ENCODE results near the gene C8A. TPM values are rescaled to one million over a fixed set of nuclear protein-coding genes. Genes with fewer than 3 reads are reported as not detected.

The C8A gene
- total RNA-seq, 1 experiment from 2014 or later = not detected

DNA sequence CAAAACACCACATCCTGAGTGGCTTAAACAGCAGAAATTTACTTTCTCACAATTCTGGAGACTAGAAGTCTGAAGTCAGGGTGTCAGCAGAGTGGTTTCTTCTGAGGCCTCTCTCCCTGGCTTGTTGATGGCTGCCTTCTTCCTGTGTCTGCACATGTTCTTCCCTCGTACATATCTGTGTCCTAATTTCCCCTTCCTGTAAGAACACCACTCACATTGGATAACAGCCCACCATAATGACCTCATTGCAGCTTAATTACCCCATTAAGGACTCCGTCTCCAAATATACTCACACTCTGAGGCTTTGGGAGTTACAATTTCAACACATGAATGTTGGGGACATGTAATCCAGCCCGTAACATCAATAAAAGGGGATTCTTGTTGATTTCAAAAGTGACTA lies 23.4 kb downstream of the C8A start:
- Histone ChIP-seq H3K9ac (ENCODE audit: low read length) (no peak overlapping the region), H3K27ac (ENCODE audit: low read length) (no peak overlapping the region), H3K4me2 (ENCODE audit: low read depth, low read length, poor library complexity, severe bottlenecking) (no peak overlapping the region), H3K9me2 (replicated peaks; ENCODE audit: insufficient read depth, low read length) (no peaks in the 10 kb centered on the region), H4K20me1 (ENCODE audit: insufficient read depth, low read depth, low read length) (no peaks in the 10 kb centered on the region), H3K4me3 (ENCODE audit: low read length) (no peak overlapping the region), H3K4me1 (ENCODE audit: low read length) (no peaks in the 10 kb centered on the region), H3K79me2 (ENCODE audit: low read length) (no peaks in the 10 kb centered on the region), H3K36me3 (ENCODE audit: insufficient read depth, low read length) (no peaks in the 10 kb centered on the region), H3K9me3 (ENCODE audit: low read length) (no peaks in the 10 kb centered on the region), H3K27me3 (ENCODE audit: low read length) (no peaks in the 10 kb centered on the region), H2AFZ (ENCODE audit: low read length) (no peak overlapping the region)
- no peak for DNase-seq

GRCh38 chr1:56880774-56881173 lies 26.2 kb downstream of the C8A start:
- no peak overlapping the region for H3K9ac ChIP-seq (ENCODE audit: low read length)
- no peaks in the 10 kb centered on the region for H3K4me1 ChIP-seq (ENCODE audit: low read length)
- no peak for DNase-seq
- H3K9me3 ChIP-seq (ENCODE audit: low read length) = no peaks in the 10 kb centered on the region
- no peaks in the 10 kb centered on the region for H3K9me2 ChIP-seq (replicated peaks; ENCODE audit: insufficient read depth, low read length)
- H4K20me1 ChIP-seq (ENCODE audit: insufficient read depth, low read depth, low read length) = no peaks in the 10 kb centered on the region
- H3K4me2 ChIP-seq (ENCODE audit: low read depth, low read length, poor library complexity, severe bottlenecking) = no peak overlapping the region
- no peak overlapping the region for H2AFZ ChIP-seq (ENCODE audit: low read length)
- no peaks in the 10 kb centered on the region for H3K27me3 ChIP-seq (ENCODE audit: low read length)
- H3K4me3 ChIP-seq (ENCODE audit: low read length) = no peak overlapping the region
- H3K27ac ChIP-seq (ENCODE audit: low read length) = no peak overlapping the region
- no peaks in the 10 kb centered on the region for H3K79me2 ChIP-seq (ENCODE audit: low read length)
- no peaks in the 10 kb centered on the region for H3K36me3 ChIP-seq (ENCODE audit: insufficient read depth, low read length)

GRCh38 chr1:56881417-56881816 lies 26.8 kb downstream of the C8A start:
- Histone ChIP-seq H3K27ac (ENCODE audit: low read length) (no peak overlapping the region), H3K36me3 (ENCODE audit: insufficient read depth, low read length) (no peaks in the 10 kb centered on the region), H3K4me3 (ENCODE audit: low read length) (no peak overlapping the region), H3K4me2 (ENCODE audit: low read depth, low read length, poor library complexity, severe bottlenecking) (no peak overlapping the region), H3K27me3 (ENCODE audit: low read length) (no peaks in the 10 kb centered on the region), H3K79me2 (ENCODE audit: low read length) (no peaks in the 10 kb centered on the region), H3K9me3 (ENCODE audit: low read length) (no peaks in the 10 kb centered on the region), H4K20me1 (ENCODE audit: insufficient read depth, low read depth, low read length) (no peaks in the 10 kb centered on the region), H3K9me2 (replicated peaks; ENCODE audit: insufficient read depth, low read length) (no peaks in the 10 kb centered on the region), H3K4me1 (ENCODE audit: low read length) (no peaks in the 10 kb centered on the region), H3K9ac (ENCODE audit: low read length) (no peak overlapping the region), H2AFZ (ENCODE audit: low read length) (no peak overlapping the region)
- DNase-seq = no peak

DNA sequence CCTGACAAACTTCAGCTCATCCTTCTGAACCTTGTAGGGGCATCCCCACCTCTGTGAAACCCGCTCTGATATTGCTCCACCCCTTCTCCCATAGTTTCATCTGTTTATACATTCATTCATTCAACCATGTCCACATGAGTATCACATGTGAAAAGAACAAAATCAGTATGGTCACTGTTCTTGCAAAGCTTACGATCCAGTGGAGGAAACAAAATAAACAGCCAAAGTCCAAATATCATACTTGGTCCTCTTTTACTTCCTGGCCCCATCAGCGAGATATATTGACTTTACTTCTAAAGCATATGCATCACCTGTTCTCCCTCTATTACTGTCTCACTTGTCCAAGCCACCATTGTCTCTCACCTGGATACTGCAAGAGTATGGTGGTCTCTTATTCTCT lies 35.6 kb downstream of the C8A start:
- no peaks in the 10 kb centered on the region for H4K20me1 ChIP-seq (ENCODE audit: insufficient read depth, low read depth, low read length)
- H3K9ac ChIP-seq (ENCODE audit: low read length) = no peak overlapping the region
- no peaks in the 10 kb centered on the region for H3K79me2 ChIP-seq (ENCODE audit: low read length)
- no peak overlapping the region for H3K4me2 ChIP-seq (ENCODE audit: low read depth, low read length, poor library complexity, severe bottlenecking)
- H3K9me3 ChIP-seq (ENCODE audit: low read length) = no peaks in the 10 kb centered on the region
- no peaks in the 10 kb centered on the region for H3K36me3 ChIP-seq (ENCODE audit: insufficient read depth, low read length)
- no peak overlapping the region for H2AFZ ChIP-seq (ENCODE audit: low read length)
- no peak overlapping the region for H3K4me3 ChIP-seq (ENCODE audit: low read length)
- DNase-seq = no peak
- H3K9me2 ChIP-seq (replicated peaks; ENCODE audit: insufficient read depth, low read length) = no peaks in the 10 kb centered on the region
- H3K4me1 ChIP-seq (ENCODE audit: low read length) = no peaks in the 10 kb centered on the region
- no peak overlapping the region for H3K27ac ChIP-seq (ENCODE audit: low read length)
- H3K27me3 ChIP-seq (ENCODE audit: low read length) = no peaks in the 10 kb centered on the region

- no peaks in the 10 kb centered on the region for H3K36me3 ChIP-seq (ENCODE audit: insufficient read depth, low read length)
- no peaks in the 10 kb centered on the region for H3K27me3 ChIP-seq (ENCODE audit: low read length)
- no peaks in the 10 kb centered on the region for H4K20me1 ChIP-seq (ENCODE audit: insufficient read depth, low read depth, low read length)
- no peak overlapping the region for H3K4me3 ChIP-seq (ENCODE audit: low read length)
- no peaks in the 10 kb centered on the region for H3K9me2 ChIP-seq (replicated peaks; ENCODE audit: insufficient read depth, low read length)
- H3K4me2 ChIP-seq (ENCODE audit: low read depth, low read length, poor library complexity, severe bottlenecking) = no peak overlapping the region
- H3K9me3 ChIP-seq (ENCODE audit: low read length) = no peaks in the 10 kb centered on the region
- no peak overlapping the region for H2AFZ ChIP-seq (ENCODE audit: low read length)
- no peaks in the 10 kb centered on the region for H3K4me1 ChIP-seq (ENCODE audit: low read length)
- DNase-seq = no peak
- no peak overlapping the region for H3K9ac ChIP-seq (ENCODE audit: low read length)
- no peaks in the 10 kb centered on the region for H3K79me2 ChIP-seq (ENCODE audit: low read length)
- no peak overlapping the region for H3K27ac ChIP-seq (ENCODE audit: low read length)
Measured at GRCh38 chr1:56894014-56894413, 39.4 kb downstream of the C8A start.

DNA sequence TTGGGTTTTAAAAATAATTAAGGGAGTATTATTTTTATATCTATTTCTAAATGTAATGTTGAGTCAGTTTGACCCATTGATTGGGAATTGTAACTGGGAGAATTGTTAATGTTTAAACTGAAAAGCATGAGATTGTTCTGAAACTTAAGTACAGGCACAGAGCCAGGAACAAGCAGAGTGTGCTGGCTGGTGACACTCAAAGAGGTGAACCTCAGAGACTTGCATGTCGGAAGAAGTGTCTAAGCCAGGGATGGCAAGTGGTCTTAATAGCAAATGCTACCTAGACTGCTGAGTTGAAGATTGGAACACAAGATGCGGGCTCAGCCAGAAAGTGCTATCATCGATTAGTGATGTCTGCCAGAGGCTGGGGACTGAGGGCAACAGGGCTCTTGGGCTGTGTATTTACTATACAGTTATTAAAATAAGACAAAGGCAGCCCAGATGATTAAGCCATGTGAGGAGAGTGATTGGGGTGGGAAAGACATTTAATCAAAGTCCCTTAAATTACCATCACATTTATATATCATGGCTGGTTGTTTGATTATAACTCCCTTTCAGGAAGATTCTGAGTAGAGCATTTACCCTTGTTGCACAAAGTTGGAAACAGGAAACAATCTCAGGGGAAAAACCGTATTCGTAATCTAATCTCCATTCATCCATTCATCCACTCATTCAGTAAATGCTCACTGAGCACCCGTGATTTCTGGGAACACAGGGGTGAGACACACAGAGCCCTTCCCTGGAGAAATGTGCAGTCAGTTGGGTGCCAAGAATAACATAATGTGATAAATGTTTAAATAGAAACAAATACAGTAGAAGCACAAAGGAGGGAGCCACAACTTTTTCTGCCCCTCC lies 42.8 kb downstream of the C8A start:
- H2AFZ ChIP-seq (ENCODE audit: low read length) = no peak overlapping the region

GRCh38 chr1:56898005-56898373 lies 43.4 kb downstream of the C8A start:
- no peak overlapping the region for H2AFZ ChIP-seq (ENCODE audit: low read length)
- no peak overlapping the region for H3K4me3 ChIP-seq (ENCODE audit: low read length)
- H4K20me1 ChIP-seq (ENCODE audit: insufficient read depth, low read depth, low read length) = no peaks in the 10 kb centered on the region
- H3K9me3 ChIP-seq (ENCODE audit: low read length) = no peaks in the 10 kb centered on the region
- H3K27ac ChIP-seq (ENCODE audit: low read length) = no peak overlapping the region
- no peaks in the 10 kb centered on the region for H3K27me3 ChIP-seq (ENCODE audit: low read length)
- no peak overlapping the region for H3K9ac ChIP-seq (ENCODE audit: low read length)
- no peaks in the 10 kb centered on the region for H3K4me1 ChIP-seq (ENCODE audit: low read length)
- no peaks in the 10 kb centered on the region for H3K79me2 ChIP-seq (ENCODE audit: low read length)
- H3K4me2 ChIP-seq (ENCODE audit: low read depth, low read length, poor library complexity, severe bottlenecking) = no peak overlapping the region
- no peaks in the 10 kb centered on the region for H3K9me2 ChIP-seq (replicated peaks; ENCODE audit: insufficient read depth, low read length)
- no peaks in the 10 kb centered on the region for H3K36me3 ChIP-seq (ENCODE audit: insufficient read depth, low read length)
- DNase-seq = no peak

More for the DNA sequence above, 42.8 kb downstream of the C8A start:
- Histone ChIP-seq H3K4me2 (ENCODE audit: low read depth, low read length, poor library complexity, severe bottlenecking) (no peak overlapping the region), H3K27ac (ENCODE audit: low read length) (no peak overlapping the region), H3K4me1 (ENCODE audit: low read length) (no peaks in the 10 kb centered on the region), H3K9me2 (replicated peaks; ENCODE audit: insufficient read depth, low read length) (no peaks in the 10 kb centered on the region), H3K27me3 (ENCODE audit: low read length) (no peaks in the 10 kb centered on the region), H3K36me3 (ENCODE audit: insufficient read depth, low read length) (no peaks in the 10 kb centered on the region), H3K4me3 (ENCODE audit: low read length) (no peak overlapping the region), H3K79me2 (ENCODE audit: low read length) (no peaks in the 10 kb centered on the region), H4K20me1 (ENCODE audit: insufficient read depth, low read depth, low read length) (no peaks in the 10 kb centered on the region), H3K9ac (ENCODE audit: low read length) (no peak overlapping the region), H3K9me3 (ENCODE audit: low read length) (no peaks in the 10 kb centered on the region)
- no peak for DNase-seq

GRCh38 chr1:56898879-56899278 lies 44.3 kb downstream of the C8A start:
- H3K4me3 ChIP-seq (ENCODE audit: low read length) = no peak overlapping the region
- no peaks in the 10 kb centered on the region for H3K27me3 ChIP-seq (ENCODE audit: low read length)
- no peaks in the 10 kb centered on the region for H3K4me1 ChIP-seq (ENCODE audit: low read length)
- H3K9me2 ChIP-seq (replicated peaks; ENCODE audit: insufficient read depth, low read length) = no peaks in the 10 kb centered on the region
- no peaks in the 10 kb centered on the region for H4K20me1 ChIP-seq (ENCODE audit: insufficient read depth, low read depth, low read length)
- H3K27ac ChIP-seq (ENCODE audit: low read length) = no peak overlapping the region
- no peak overlapping the region for H3K9ac ChIP-seq (ENCODE audit: low read length)
- no peaks in the 10 kb centered on the region for H3K9me3 ChIP-seq (ENCODE audit: low read length)
- no peaks in the 10 kb centered on the region for H3K79me2 ChIP-seq (ENCODE audit: low read length)
- H3K4me2 ChIP-seq (ENCODE audit: low read depth, low read length, poor library complexity, severe bottlenecking) = no peak overlapping the region
- H3K36me3 ChIP-seq (ENCODE audit: insufficient read depth, low read length) = no peaks in the 10 kb centered on the region
- no peak overlapping the region for H2AFZ ChIP-seq (ENCODE audit: low read length)
- DNase-seq = no peak
